ENCODE results near the gene NOX4.

DNA sequence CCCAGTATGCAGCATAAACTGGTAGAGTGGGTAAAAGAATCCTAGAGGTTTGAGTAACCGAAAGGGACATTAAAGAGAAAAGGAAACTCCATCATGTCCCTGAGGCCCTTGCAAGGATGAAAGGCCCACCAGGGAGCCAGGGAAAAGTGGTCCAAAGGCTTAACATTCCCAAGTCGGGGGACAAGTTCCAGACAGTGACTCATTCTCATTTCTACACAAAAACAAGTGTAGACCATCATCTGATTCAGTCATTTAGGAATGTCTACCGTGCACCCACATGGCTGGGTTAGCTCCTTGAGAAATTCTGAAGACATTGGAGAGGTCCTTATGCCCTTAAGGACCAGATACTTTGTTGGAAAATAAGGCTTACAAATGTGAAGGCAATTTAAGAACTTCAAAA, 4.8 kb upstream of the NOX4 start:
- TF ChIP-seq EZH2 (IDR thresholded peaks at IDR 0.05; ENCODE audit: borderline replicate concordance, insufficient read depth, low read depth, low read length, poor library complexity, severe bottlenecking): no peak
- TF ChIP-seq CTCF (IDR thresholded peaks at IDR 0.05): no peak
